ENCODE data around the gene ADCY9. TPM values are rescaled to one million over a fixed set of nuclear protein-coding genes. Genes with fewer than 3 reads are reported as not detected.

ADCY9 gene
- total RNA-seq, 1 experiment from 2014 or later: 4.7 TPM

GRCh38 chr16:3999479-4000325, 116.5 kb downstream of the ADCY9 start:
- TF ChIP-seq CTCF (conservative IDR thresholded peaks at IDR 0.05): no peak
- no peak overlapping the region for H2AFZ ChIP-seq (ENCODE audit: low read length)
- no peaks in the 10 kb centered on the region for H3K79me2 ChIP-seq (ENCODE audit: insufficient read depth, low read length)
- H3K23me2 ChIP-seq (ENCODE audit: insufficient read length, low read depth, low read length, poor library complexity, severe bottlenecking): no peaks in the 10 kb centered on the region
- H3K27me3 Mint-ChIP-seq (ENCODE audit: low read depth): no peaks in the 10 kb centered on the region
- no peak overlapping the region for H4K91ac ChIP-seq (ENCODE audit: insufficient read length, low read depth, low read length)
- H2BK5ac ChIP-seq (ENCODE audit: insufficient read length, low read length): no peak overlapping the region
- H3K4me1 Mint-ChIP-seq: peaks cover 19 to 29% of the 10 kb centered on the region in 2 experiments
- H2BK15ac ChIP-seq (ENCODE audit: low read depth, low read length): no peak overlapping the region
- H3K36me3 Mint-ChIP-seq (ENCODE audit: insufficient read depth in 1 of 3, low read depth in 3 of 3): no peaks in the 10 kb centered on the region
- no peaks in the 10 kb centered on the region for H3K79me1 ChIP-seq (ENCODE audit: insufficient read depth, low read depth, low read length, poor library complexity, severe bottlenecking)
- no peak overlapping the region for H3K14ac ChIP-seq (ENCODE audit: insufficient read depth, low read length)
- no peak overlapping the region for H3K56ac ChIP-seq (ENCODE audit: insufficient read length, low read depth, low read length)
- H3K4ac ChIP-seq (ENCODE audit: low read depth, low read length): no peak overlapping the region
- H4K8ac ChIP-seq (replicated peaks; ENCODE audit: insufficient read length, low read depth, low read length): no peak overlapping the region
- no peaks in the 10 kb centered on the region for H3K9me3 ChIP-seq (ENCODE audit: control insufficient read depth, low read depth, low read length)
- no peak for DNase-seq
- no peak overlapping the region for H3T11ph ChIP-seq (ENCODE audit: low read length)
- H2BK12ac ChIP-seq (ENCODE audit: insufficient read length, low read depth, low read length): no peak overlapping the region
- no peak overlapping the region for H2BK120ac ChIP-seq (ENCODE audit: low read depth, low read length, poor library complexity, severe bottlenecking)
- WGBS (ENCODE audit: extremely low coverage, insufficient read length, low lambda C conversion rate): no CpG with 5 or more reads among the region's 20 CpGs
- H3K23ac ChIP-seq (ENCODE audit: insufficient read length, low read depth, low read length): no peak overlapping the region
- no peak overlapping the region for H3K4me3 Mint-ChIP-seq
- no peak overlapping the region for H4K5ac ChIP-seq (ENCODE audit: insufficient read length, low read depth, low read length)
- no peaks in the 10 kb centered on the region for H3K27me3 ChIP-seq (ENCODE audit: insufficient read depth, low read length)
- no peak overlapping the region for H3K9ac ChIP-seq (ENCODE audit: extremely low read depth, insufficient read length, low read length)
- peak overlapping the region in 2 of 3 experiments; percentile 49 to 58; a peak in 2 of 7 replicates for H3K27ac Mint-ChIP-seq
- no peak overlapping the region for H3K18ac ChIP-seq (ENCODE audit: insufficient read length, low read depth, low read length)
- H4K20me1 ChIP-seq (ENCODE audit: control insufficient read depth, insufficient read depth, insufficient read length): peaks cover 3% of the 10 kb centered on the region
- H3K4me2 ChIP-seq (ENCODE audit: insufficient read depth, insufficient read length, low read length): no peak overlapping the region
- peaks cover 5% of the 10 kb centered on the region; the same call in 1 of the 2 replicates for H3K4me1 ChIP-seq (ENCODE audit: insufficient read depth, low read length)
- H2AK5ac ChIP-seq (ENCODE audit: insufficient read length, low read length): no peak overlapping the region
- H3K27ac ChIP-seq (ENCODE audit: insufficient read length, low read depth, low read length): no peak overlapping the region
- H3K9me3 Mint-ChIP-seq: no peaks in the 10 kb centered on the region
- no peak overlapping the region for H2BK20ac ChIP-seq (ENCODE audit: low read depth, low read length, poor library complexity, severe bottlenecking)

Data from H9 (cell line).